ENCODE measurements around the gene HIP1.

Gene HIP1

GRCh38 chr7:75658802-75659201 is 79.9 kb downstream of the HIP1 start:
- no peak for TF ChIP-seq CTCF (IDR thresholded peaks at IDR 0.05; ENCODE audit: insufficient read depth, low read depth, low read length, missing control alignments)
- DNase-seq (ENCODE audit: low read depth) = no peak
- no peak overlapping the region for H3K4me3 ChIP-seq (ENCODE audit: low read depth, low read length)

- TF ChIP-seq CTCF (IDR thresholded peaks at IDR 0.05; ENCODE audit: insufficient read depth, low read depth, low read length, missing control alignments) = no peak
- no peak for DNase-seq (ENCODE audit: low read depth)
- H3K4me3 ChIP-seq (ENCODE audit: low read depth, low read length) = no peak overlapping the region
Observed at GRCh38 chr7:75658369-75658768, 80.4 kb downstream of the HIP1 start.

GRCh38 chr7:75657866-75658265 is 80.9 kb downstream of the HIP1 start:
- TF ChIP-seq CTCF (IDR thresholded peaks at IDR 0.05; ENCODE audit: insufficient read depth, low read depth, low read length, missing control alignments) = no peak

GRCh38 chr7:75656740-75657139 is 82.0 kb downstream of the HIP1 start:
- no peak overlapping the region for H3K4me3 ChIP-seq (ENCODE audit: low read depth, low read length)
- no peak for DNase-seq (ENCODE audit: low read depth)
- TF ChIP-seq CTCF (IDR thresholded peaks at IDR 0.05; ENCODE audit: insufficient read depth, low read depth, low read length, missing control alignments) = no peak

More at GRCh38 chr7:75657866-75658265, 80.9 kb downstream of the HIP1 start:
- H3K4me3 ChIP-seq (ENCODE audit: low read depth, low read length) = no peak overlapping the region
- DNase-seq (ENCODE audit: low read depth) = no peak

- no peak overlapping the region for H3K4me3 ChIP-seq (ENCODE audit: low read depth, low read length)
- DNase-seq (ENCODE audit: low read depth) = no peak
- TF ChIP-seq CTCF (IDR thresholded peaks at IDR 0.05; ENCODE audit: insufficient read depth, low read depth, low read length, missing control alignments) = no peak
Observed at GRCh38 chr7:75655536-75655935, 83.2 kb downstream of the HIP1 start.

GRCh38 chr7:75654855-75655254 is 83.9 kb downstream of the HIP1 start:
- H3K4me3 ChIP-seq (ENCODE audit: low read depth, low read length) = no peak overlapping the region
- DNase-seq (ENCODE audit: low read depth) = no peak
- TF ChIP-seq CTCF (IDR thresholded peaks at IDR 0.05; ENCODE audit: insufficient read depth, low read depth, low read length, missing control alignments) = no peak

- TF ChIP-seq CTCF (IDR thresholded peaks at IDR 0.05; ENCODE audit: insufficient read depth, low read depth, low read length, missing control alignments) = no peak
- DNase-seq (ENCODE audit: low read depth) = no peak
- H3K4me3 ChIP-seq (ENCODE audit: low read depth, low read length) = no peak overlapping the region
Observed at GRCh38 chr7:75653651-75654050, 85.1 kb downstream of the HIP1 start.
